NCI-H748 treated with DMSO at 0.1 percent for 48 hours (cell line): ENCODE results near the gene C20orf202.
"Not testable (repeated sequence)": the region's sequence is repeated elsewhere in the genome, so short reads cannot be mapped to it uniquely, and the experiment has no call there.

Experiments used
- DNase-seq: peaks from one replicate; lab custom pipeline; 2025; lab: John Stamatoyannopoulos, UW

Gene C20orf202

DNA sequence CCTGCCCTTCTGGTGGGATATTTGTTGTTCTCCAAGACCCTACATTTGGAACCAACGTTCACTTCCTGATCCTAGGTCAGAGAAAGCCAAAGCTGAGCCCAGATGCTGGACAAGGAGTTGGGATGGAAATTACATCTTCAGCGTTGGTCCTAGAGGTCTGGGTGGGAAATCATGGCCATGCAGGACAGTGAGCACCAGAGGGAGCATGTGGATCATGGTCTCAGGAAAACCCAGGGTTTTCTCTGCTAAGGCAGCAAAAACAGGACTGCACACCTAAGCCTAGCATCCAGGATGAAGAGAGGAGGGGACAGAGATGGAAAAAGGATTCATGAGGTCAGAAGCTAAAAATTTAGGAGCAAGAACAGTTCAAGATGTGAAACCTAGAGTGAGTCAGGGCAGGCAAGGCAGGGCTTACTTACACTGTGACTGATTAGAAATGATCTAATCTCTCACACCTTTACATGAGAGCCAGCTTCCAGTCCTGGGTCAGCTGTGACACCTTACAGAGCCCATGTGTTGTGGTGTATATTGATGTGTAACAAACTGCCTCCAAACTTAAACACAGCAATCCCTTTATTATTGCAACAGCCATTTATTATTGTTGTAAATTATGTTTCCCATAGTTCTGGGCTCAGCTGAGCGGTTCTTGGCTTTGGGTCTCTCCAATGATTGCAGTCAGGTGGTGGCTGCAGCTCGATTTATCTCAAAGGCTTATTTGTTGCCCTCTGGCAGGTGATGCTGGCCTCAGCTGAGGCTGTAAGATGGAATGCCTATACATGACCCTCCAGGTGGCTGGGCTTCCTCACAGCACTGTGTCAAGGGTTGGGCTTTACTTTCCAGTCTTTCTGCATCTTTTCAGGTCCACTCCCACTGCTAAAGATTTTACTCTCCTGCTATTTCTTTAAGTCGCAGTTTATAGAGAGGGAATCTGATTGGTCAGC is 6.5 kb downstream of the C20orf202 start:
- DNase-seq: no peak

DNA sequence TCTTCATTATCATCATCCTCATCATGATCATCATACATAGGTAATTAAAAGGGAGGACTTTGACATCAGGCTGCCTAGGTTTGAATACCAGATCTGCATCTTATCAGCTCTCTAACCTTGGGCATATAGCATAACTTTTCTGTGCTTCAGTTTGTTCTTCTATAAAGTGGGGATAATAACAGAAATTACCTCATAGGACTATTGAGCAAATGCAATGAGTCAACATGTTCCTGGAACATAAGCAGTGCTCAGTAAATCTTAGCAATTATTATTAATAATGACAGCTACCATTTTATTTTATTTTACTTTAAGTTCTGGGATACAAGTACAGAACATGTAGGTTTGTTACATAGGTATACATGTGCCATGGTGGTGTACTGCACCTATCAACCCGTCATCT is 7.2 kb downstream of the C20orf202 start:
- DNase-seq: no peak

DNA sequence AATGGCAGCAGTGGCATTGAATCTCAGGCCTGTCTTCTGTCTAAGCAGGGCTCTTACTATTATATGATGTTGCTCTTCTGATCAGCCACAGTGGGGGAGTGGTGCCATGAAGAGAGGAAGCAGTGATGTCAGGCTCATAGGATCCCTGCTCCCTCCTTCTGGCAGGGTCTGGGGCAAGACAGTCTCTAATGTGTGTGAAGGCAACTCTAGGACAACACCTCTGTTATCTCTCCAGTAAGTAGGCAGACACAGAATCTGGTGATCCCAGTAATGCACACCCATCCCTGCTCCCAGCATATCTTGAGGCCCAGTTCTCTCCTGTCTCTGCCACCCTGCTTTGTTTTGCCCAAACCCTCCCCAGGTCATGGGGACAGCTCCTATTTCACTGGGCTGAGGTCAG is 8.8 kb downstream of the C20orf202 start:
- DNase-seq: no peak

DNA sequence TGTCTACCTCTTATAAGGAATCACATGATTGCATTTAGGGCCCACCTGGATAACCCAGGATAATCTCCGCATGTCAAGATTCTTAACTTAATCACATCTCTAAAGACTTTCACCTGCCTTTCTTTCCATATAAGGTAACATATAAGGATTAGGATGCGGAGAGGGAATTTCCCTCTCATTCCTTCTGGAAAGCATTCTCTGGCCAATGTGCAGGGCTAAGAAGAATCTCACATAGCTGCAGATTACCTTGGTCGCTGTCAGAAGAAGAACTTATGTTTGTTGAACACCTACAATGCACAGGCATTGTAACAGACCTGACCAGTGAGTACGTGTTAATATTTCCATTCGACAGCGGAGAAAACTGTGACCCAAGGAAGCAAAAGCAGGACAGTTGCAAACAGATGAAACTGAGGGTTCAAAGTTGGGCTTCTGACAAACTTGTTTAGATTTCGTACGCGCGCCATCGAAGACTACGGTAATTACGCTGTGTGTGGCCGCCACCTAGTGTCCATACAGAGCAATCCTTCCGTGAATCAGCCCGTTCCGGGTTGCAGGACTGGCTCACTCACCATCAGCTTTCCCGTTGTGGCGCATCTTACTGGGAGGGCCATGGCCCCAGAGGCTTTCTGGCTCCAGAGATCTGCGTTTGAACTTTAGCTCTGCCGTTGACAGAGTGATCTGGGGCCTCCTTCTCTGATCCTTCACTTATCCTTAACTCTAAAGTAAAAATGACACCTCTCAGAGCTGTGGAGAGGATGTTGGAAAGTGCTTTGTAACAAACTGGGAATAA is 9.5 kb downstream of the C20orf202 start:
- DNase-seq: peak; percentile 77

DNA sequence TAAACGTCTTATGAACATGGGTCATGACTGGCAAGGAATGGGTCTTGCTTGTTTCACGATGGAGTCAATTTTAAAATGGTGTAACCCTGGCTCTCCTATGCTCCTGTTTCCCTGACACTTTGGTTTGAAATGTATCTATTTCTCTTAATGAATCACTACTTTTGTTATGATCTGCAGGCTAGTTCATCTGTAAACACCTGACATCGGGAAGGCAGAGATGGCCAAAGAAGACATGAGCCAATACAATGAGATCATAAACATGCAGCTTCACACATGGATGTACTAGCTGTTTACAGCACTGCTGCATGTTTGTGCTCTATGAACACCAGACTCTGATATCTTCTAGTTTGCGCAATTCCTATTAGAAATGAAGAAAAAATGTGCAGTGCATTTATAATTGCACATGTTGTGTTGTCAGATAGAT is 11.6 kb downstream of the C20orf202 start:
- no peak for DNase-seq

DNA sequence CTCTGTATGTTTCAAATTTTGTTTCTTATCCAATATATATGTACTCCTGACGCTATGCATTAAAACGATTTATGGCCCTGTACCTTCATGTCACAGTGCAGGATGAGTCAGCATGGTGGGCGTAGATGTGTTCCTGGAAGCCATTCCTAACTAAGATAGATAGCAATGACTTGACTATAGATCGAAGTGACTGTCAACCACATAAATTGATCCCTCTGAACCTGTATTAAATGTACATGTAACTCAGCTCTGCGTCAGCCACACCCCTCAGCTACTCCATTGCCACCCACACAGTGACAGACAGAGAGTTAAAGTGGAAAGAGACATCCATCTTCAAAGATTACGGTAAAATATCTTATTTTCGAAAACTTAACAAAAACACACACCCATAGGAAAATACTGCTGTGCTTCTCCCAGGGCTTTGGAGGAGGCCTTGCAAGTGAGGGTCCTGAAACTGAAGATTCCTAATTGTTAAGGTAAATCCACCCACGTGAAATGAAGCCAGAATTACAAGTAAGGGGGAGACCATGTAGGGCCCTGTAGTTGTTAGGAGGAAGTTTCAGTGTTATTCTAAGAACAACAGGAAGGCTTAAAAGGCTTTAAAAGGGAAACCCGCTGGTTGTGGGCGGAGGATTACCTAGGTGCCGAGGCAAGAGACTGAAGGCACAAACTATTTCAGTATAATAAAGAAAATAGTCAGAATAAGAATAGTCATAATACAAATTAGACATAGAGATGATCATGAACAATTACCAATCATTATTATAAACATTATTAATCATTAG is 12.3 kb downstream of the C20orf202 start:
- DNase-seq: no peak

DNA sequence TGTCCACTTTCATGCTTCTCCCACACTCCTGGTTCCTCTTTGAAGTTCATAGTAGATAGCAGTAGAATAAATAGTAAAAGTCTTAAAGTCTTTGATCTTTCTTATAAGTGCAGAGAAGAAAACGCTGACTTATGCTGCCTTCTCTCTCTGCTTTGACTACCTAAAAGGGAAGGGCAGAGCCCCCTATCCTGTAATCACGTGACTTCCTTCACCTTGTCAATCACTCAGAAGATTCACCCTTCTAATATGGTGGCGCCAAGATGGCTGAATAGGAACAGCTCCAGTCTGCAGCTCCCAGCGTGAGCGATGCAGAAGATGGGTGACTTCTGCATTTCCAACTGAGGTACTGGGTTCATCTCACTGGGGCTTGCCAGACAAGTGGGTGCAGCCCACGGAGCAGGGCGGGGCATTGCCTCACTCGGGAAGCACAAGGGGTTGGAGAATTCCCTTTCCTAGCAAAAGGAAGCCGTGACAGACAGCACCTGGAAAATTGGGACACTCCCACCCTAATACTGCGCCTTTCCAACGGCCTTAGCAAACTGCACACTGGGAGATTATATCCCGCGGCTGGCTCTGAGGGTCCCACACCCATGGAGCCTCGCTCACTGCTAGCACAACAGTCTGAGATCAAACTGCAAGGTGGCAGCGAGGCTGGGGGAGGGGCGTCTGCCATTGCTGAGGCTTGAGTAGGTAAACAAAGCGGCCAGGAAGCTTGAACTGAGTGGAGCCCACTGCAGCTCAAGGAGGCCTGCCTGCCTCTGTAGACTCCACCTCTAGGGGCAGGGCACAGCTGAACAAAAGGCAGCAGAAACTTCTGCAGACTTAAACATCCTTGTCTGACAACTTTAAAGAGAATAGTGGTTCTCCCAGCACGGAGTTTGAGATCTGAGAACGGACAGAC is 13.5 kb downstream of the C20orf202 start:
- DNase-seq: not testable (repeated sequence)

DNA sequence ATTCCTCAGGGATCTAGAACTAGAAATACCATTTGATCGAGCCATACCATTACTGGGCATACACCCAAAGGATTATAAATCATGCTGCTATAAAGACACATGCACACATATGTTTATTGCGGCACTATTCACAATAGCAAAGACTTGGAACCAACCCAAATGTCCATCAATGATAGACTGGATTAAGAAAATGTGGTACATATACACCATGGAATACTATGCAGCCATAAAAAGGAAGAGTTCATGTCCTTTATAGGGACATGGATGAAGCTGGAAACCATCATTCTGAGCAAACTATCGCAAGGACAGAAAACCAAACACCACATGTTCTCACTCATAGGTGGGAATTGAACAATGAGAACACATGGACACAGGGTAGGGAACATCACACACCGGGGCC is 19.5 kb downstream of the C20orf202 start:
- DNase-seq: not testable (repeated sequence)

DNA sequence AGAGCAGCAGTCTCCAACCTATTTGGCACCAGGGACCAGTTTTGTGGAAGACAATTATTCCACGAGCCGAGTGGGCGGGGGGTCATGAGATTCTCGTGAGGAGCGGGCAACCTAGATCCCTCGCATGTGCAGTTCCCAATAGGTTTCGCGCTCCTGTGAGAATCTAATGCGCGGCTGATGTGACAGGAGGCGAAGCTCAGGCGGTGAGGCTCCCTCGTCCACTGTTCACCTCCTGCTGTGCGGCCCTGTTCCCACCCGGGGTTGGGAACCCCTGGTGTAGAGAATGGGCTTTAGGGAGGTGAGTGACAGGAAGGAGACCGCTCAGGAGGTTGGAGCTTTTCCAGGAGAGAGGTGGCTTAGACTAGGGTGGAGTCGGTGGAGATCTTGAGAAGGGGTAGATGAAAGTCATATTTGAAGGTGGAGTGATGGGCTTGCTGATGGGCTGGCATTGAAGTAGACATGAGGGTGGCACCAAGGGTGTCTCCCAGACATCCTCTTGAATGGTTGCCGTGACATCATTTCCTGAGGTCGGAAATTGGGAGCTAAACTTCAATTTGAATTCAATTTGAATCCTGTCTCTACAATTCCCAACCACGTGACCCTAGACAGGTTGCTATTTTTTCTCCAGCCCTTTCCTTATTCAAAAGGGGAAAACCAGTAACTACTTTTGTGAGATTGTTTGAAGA is 21.1 kb downstream of the C20orf202 start:
- no peak for DNase-seq

DNA sequence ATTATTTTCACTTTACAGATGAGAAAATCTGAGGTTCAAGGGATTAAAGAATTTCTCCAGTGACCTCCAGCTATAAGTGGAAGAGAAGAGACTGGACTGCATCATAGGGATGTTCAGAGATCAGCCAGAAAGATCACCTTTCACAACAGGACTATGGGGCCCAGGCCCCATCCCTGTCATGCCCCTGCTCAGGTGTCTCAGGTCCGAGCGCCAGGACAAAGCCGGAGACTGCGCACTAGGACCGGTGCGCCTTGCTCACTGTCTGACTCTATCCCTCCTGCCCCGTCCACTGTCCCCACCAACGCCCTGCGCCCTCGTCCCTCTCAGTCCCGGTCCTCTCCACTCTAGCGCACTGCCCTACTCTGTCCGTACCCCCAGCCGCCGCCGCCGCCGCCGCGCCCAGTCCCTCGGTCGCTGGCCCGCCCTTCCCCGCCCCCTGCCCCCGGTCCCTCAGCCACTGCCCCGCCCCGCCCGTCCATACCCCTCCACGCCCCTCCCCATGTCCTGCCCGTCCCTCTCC is 22.1 kb downstream of the C20orf202 start:
- DNase-seq: peak; percentile 85

DNA sequence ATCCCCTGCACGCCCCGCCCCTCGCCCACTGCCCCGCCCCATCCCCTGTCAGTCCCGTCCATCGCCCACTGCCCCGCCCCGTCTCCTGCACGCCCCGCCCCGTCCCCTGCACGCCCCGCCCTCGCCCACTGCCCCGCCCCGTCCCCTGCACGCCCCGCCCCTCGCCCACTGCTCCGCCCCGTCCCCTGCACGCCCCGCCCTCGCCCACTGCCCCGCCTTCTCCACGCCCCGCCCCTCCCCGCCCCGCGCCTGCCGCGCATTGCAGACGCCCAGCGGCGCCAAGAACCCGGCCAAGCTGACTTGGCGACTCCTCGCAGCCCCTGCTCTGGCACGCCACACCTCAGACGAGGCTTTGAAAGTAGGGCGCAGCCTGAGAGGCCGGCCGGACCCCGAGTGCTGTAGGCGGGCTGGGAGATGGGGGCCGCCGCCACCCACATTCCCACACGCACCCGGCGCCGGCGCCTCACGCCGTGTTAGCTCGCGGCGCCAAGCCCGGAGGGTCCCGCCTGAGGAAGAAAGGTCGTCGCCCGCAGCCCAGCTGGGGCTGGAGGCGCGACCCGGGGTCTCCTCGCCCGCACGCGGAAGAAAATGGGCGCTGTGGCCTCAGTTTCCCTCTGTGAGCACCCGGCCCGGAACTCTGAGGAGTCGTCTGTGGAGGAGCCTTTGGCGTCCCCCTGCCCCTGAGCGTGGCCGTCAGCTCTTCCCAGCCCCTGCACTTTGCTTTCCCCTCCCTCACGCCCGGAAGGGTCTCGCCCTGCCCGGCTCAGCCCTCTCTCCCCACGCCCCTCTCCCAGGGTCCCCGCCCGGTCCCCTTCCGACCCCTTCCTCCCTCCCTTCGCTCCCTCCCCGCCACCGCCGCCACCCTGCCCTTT is 22.8 kb downstream of the C20orf202 start, which contains the start of gene RAD21L1:
TSS of gene RAD21L1 (plus strand) at position 262 of the 872 bp plus-strand sequence. CDS start 2,410 bp downstream, outside the sequence.
- DNase-seq: peak; percentile 85

DNA sequence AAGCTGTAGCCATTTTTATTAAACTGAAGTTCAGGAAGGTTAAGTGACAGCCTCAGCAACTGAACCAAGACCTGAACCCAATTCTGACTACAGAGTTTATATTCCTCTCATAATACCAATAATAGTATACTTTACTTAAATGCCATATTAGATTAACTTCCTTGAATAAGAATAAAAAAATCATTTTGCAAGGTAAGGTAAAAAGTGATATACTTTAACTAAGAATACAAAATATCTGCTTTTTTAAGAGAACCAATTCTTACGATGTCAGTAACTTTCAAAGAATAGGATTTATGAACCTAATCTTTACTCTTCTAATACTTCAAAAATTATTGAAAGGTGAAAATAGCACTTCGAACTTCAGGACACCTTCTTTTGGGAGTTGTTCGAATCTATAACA is 26.3 kb downstream of the C20orf202 start:
- DNase-seq: no peak

DNA sequence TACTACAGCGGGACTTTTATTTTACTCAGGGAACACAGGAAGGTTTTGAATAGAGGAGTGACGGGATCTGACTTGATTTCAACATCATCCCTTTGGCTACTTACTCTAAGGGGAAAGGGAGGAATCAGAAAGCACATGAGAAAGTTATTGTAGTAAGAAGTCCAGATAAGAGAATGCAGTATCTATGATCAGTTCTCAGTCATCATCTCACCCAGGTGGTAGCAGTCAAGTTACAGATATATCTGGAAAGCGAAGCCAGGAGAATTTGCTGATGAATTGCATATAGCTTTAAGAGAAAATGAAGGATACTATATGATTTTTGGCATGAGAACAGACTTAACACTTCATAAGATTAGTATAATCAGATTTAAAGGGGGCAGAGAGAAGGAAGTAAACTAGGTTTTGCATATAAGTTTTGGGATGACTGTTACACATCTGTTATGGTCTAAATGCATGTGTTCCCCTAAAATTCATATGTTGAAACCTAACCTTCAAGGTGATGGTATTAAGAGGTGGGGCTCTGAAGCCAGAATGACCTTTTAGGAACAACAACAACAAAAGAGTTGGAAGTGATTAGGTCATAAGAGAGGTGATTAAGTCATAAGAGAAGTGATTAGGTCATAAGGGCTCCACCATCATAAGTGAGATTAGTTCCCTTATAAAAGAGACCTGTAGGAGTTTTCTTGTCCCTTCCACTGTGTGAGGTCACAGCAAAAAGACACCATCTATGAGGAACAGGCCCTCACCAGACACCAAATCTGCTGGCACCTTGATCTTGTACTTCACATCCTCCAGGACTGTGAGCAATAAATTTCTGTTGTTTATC is 29.2 kb downstream of the C20orf202 start:
- DNase-seq: no peak

DNA sequence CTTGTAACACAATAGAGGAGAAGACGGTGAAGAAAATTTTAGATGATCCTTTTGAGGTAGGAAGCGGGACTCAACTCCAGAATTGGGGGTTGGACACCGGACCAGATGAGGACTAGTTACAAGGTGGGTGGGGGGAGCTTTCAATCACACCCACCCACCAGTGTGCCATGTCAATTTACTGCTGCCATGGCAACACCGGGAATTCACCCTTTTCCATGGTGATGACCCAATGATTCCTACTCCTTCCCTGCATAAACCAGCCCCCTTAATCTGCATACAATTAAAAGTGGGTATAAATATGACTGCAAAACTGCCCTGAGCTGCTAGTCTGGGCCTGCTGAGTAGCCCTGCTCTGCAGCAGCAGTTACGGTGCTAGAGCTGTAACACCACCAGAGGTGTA is 37.3 kb downstream of the C20orf202 start:
- no peak for DNase-seq

DNA sequence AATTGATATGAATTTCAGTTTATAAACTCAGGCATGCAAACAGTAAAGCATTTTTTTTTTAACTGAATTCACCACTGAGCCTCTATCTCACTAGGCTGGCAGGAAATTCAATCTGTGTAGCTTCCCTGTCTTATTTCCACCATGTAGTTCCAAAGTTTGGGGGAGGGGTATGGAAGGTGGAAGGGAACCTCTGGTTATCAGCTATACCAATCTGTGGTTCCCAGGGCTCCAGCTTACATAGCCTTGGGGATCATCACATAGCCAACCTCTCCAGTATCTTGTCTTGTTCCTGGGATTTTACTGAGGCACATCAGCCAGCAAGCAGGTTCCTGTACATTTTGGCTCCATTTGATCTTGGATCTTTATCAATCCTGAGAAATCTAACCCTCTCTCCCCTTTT is 38.2 kb downstream of the C20orf202 start:
- DNase-seq: no peak

DNA sequence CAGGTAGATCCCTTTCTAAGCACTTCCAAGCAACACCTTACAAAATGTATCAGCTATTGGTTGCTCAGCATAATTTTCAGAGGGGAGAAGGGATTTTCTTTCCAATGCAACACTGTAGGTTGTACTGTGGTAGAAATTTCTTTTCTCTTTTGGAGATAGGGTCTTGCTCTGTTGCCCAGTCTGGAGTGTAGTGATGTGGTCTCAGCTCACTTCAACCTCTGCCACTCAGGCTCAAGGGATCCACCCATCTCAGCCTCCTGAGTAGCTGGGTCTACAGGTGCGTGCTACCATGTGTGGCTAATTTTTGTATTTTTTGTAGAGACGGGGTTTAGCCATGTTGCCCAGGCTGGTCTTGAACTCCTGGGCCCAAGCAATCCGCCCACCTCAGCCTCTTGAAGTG is 38.8 kb downstream of the C20orf202 start:
- no peak for DNase-seq

DNA sequence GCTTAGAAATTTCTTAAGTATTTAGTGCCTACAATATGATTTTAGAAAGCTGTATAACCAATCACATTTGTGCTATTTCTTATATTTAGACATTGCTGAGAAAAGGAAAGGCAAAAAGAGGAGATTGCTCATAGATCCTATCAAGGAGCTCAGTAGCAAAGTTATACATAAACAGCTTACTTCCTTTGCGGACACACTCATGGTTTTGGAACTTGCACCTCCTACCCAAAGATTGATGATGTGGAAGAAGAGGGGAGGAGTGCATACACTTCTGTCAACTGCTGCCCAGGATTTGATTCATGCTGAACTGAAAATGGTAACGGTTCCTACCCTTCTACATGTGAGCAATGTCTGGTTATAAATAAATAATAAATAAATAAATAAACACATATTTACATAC is 39.3 kb downstream of the C20orf202 start:
- no peak for DNase-seq

DNA sequence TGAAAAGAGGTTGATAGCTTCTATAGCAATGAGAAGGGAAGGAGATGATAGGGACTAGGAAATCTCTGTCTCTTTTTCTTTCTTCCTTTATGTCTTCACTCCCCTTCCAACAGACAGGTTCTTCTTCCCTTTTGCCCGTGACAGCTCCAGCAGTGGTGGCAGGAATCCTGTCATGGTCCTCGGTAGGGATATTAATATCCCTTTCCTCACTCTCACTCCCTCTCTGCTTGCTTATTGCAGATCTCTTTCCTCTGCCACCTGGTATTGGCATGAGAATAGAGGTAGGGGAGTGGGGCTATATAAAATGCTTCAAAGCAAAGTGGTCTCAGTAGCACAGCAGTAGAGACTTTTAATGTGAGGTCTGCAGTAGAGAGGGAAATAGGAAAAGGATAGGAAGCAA is 42.3 kb downstream of the C20orf202 start:
- DNase-seq: no peak
